Keratinocyte (primary cell): ENCODE measurements around the gene ZNF511. TPM values are rescaled to one million over a fixed set of nuclear protein-coding genes. Genes with fewer than 3 reads are reported as not detected.
"Not testable (repeated sequence)": the region's sequence is repeated elsewhere in the genome, so short reads cannot be mapped to it uniquely, and the experiment has no call there.

Experiments
- DNase-seq: peaks from one replicate; pipeline ENCODE4 v3.0.0-alpha.2; 2011; ENCODE audit warnings: low read depth, missing footprints, low spot score
- FAIRE-seq: peaks from 2 replicates; lab custom pipeline; 2011; peaks lifted over from hg19 to GRCh38; lab: Jason Lieb, UNC
- H2AFZ ChIP-seq: 2 replicates; pipeline ENCODE4 v1.6.0; 2012; ENCODE audit warnings: low read length, control low read depth, inconsistent platforms; ENCODE audit not compliant: control insufficient read depth
- H3K27ac ChIP-seq: 2 replicates; pipeline ENCODE4 v1.5.1; 2011; ENCODE audit warnings: low read length; ENCODE audit not compliant: control insufficient read depth, insufficient read depth
- H3K27me3 ChIP-seq: 3 replicates; pipeline ENCODE4 v1.6.0; 2011; ENCODE audit warnings: low read length; ENCODE audit not compliant: control insufficient read depth, insufficient read depth; ENCODE audit errors: extremely low read depth
- H3K36me3 ChIP-seq, 2 experiments: 2 replicates in 1 of 2; 3 replicates in 1 of 2; pipeline ENCODE4 v1.5.1; 2011; ENCODE audit warnings: low read length in 2 of 2, mild to moderate bottlenecking in 1 of 2; ENCODE audit not compliant: control insufficient read depth in 2 of 2, insufficient read depth in 2 of 2; ENCODE audit errors: extremely low read depth in 1 of 2
- H3K4me1 ChIP-seq: 3 replicates; pipeline ENCODE4 v1.5.1; 2011; ENCODE audit warnings: low read length; ENCODE audit not compliant: control insufficient read depth, insufficient read depth; ENCODE audit errors: extremely low read depth
- H3K4me2 ChIP-seq: 3 replicates; pipeline ENCODE4 v1.6.0; 2011; ENCODE audit warnings: low read depth, low read length; ENCODE audit not compliant: control insufficient read depth, insufficient read depth; ENCODE audit errors: extremely low read depth
- H3K4me3 ChIP-seq, 3 experiments: fragments of 200-600 bp in 1 of 3; sonication (generic) in 1 of 3; 2 replicates in 2 of 3; 3 replicates in 1 of 3; pipeline ENCODE4 v1.5.1; 2011 to 2016; ENCODE audit warnings: low read length in 3 of 3, mild to moderate bottlenecking in 3 of 3, control low read depth in 2 of 3, inconsistent platforms in 1 of 3, low read depth in 1 of 3, mixed read lengths in 1 of 3, mixed run types in 1 of 3, moderate library complexity in 1 of 3; ENCODE audit not compliant: control insufficient read depth in 2 of 3, insufficient read depth in 2 of 3; ENCODE audit errors: extremely low read depth in 1 of 3
- H3K79me2 ChIP-seq: 2 replicates; pipeline ENCODE4 v1.6.0; 2012; ENCODE audit warnings: low read length; ENCODE audit not compliant: control insufficient read depth, insufficient read depth
- H3K9ac ChIP-seq: 3 replicates; pipeline ENCODE4 v1.6.0; 2011; ENCODE audit warnings: low read length; ENCODE audit not compliant: control insufficient read depth, insufficient read depth; ENCODE audit errors: extremely low read depth
- H3K9me1 ChIP-seq: 3 replicates; pipeline ENCODE4 v1.6.0; 2011; ENCODE audit warnings: low read length; ENCODE audit not compliant: control insufficient read depth, insufficient read depth; ENCODE audit errors: extremely low read depth
- H3K9me3 ChIP-seq: 2 replicates; pipeline ENCODE4 v1.5.1; 2012; ENCODE audit warnings: low read depth, low read length; ENCODE audit not compliant: control insufficient read depth
- H4K20me1 ChIP-seq: 3 replicates; pipeline ENCODE4 v1.6.0; 2011; ENCODE audit warnings: low read length; ENCODE audit not compliant: control insufficient read depth, insufficient read depth; ENCODE audit errors: extremely low read depth
- EZH2 ChIP-seq: IDR thresholded peaks from one replicate; pipeline ENCODE4 v1.6.1; 2012; ENCODE audit warnings: inconsistent platforms, mild to moderate bottlenecking, low read length, moderate library complexity
- dilution Hi-C: fragments of 300-500 bp; cut with MboI; formaldehyde crosslinking; loops from one replicate; pipeline ENCODE4 v1.7.0; 2020; ENCODE audit warnings: low sequenced_read_pairs; ENCODE audit not compliant: extremely low pct_ligation_motif_present
- polyA plus RNA-seq, 5 experiments: library from polyadenylated mRNA; depleted of rRNA in 3 of 5; stranded (reverse) in 3 of 5; stranded (forward) in 1 of 5; unstranded in 1 of 5; fragments of >200 nt; gene quantifications; 1 replicate in 1 of 5; 2 replicates in 3 of 5; 3 replicates in 1 of 5; pipeline versions ENCODE4 v1.2.1 to v1.2.3, GENCODE V29; 2011 to 2012; ENCODE audit warnings: missing spikeins in 2 of 5, low read depth in 1 of 5, low replicate concordance in 1 of 5
- TF ChIP-seq, protein P1 (sequence below), 3 experiments: IDR thresholded peaks in 1 of 3; conservative IDR thresholded peaks in 1 of 3; optimal IDR thresholded peaks in 1 of 3; 2 replicates in 2 of 3; 3 replicates in 1 of 3; pipeline versions ENCODE3 to v1.5.1; 2011; ENCODE audit warnings: low read length in 3 of 3, mild to moderate bottlenecking in 3 of 3, moderate library complexity in 2 of 3, control low read depth in 1 of 3, inconsistent platforms in 1 of 3; ENCODE audit not compliant: insufficient read depth in 2 of 3; ENCODE audit errors: extremely low read depth in 1 of 3

ZNF511 gene
- polyA plus RNA-seq, 1 donor (not counting 4 experiments of a cell fraction or from before 2014, with no cell fraction given): 20.2 TPM

GRCh38 chr10:133316732-133317131 is 8.0 kb downstream of the ZNF511 start:
- Histone ChIP-seq H2AFZ (no peak overlapping the region), H3K4me2 (no peak overlapping the region), H3K9ac (no peak overlapping the region), H3K79me2 (no peaks in the 10 kb centered on the region), H3K9me3 (no peaks in the 10 kb centered on the region), H3K27me3 (peaks cover 3% of the 10 kb centered on the region), H4K20me1 (no peaks in the 10 kb centered on the region), H3K4me1 (no peaks in the 10 kb centered on the region), H3K27ac (no peak overlapping the region), H3K4me3 (no peak overlapping the region), H3K9me1 (no peaks in the 10 kb centered on the region), H3K36me3 (peaks cover 5 to 6% of the 10 kb centered on the region in 2 experiments)
- dilution Hi-C loops: no loop called here
- FAIRE-seq (no peak), DNase-seq (no peak)
- TF ChIP-seq, protein P1, sequence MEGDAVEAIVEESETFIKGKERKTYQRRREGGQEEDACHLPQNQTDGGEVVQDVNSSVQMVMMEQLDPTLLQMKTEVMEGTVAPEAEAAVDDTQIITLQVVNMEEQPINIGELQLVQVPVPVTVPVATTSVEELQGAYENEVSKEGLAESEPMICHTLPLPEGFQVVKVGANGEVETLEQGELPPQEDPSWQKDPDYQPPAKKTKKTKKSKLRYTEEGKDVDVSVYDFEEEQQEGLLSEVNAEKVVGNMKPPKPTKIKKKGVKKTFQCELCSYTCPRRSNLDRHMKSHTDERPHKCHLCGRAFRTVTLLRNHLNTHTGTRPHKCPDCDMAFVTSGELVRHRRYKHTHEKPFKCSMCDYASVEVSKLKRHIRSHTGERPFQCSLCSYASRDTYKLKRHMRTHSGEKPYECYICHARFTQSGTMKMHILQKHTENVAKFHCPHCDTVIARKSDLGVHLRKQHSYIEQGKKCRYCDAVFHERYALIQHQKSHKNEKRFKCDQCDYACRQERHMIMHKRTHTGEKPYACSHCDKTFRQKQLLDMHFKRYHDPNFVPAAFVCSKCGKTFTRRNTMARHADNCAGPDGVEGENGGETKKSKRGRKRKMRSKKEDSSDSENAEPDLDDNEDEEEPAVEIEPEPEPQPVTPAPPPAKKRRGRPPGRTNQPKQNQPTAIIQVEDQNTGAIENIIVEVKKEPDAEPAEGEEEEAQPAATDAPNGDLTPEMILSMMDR (optimal IDR thresholded peaks at IDR 0.05 in 1 of 3, IDR thresholded peaks at IDR 0.05 in 1 of 3, conservative IDR thresholded peaks at IDR 0.05 in 1 of 3; ENCODE audit: extremely low read depth in 1 of 3, insufficient read depth in 2 of 3, low read length in 3 of 3): no peak
- TF ChIP-seq EZH2: no peak

DNA sequence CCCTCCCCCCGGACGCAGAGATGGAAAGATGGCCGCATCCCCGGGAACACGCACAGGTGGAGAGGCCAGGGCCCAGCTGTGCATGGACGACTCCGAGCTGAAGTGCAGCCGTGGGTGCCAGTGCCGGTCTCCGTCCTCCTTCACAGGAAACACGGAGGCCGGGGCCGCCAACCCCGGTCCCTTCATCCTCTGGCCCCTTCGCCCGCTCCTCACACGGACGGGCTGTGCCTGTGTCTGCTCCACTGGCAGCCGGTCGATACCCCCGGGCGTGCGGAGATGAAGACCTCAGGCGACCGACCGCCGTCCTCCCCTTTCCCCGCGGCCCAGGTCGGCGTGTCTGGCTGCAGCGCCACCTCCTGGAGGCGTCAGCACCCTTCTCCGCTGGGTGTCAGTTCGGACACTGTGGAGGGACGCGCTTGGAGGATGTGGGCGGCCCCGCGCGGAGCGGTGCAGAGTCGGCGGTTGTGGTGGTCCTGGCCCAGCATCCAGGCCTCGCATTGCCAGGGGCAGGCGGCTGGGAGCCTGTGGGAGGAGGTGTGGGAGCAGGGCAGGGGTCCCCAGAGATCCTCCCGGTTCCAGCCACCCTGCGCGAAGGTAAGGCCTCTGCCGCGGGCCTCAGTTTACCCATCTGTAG is 9.9 kb downstream of the ZNF511 start:
- Histone ChIP-seq H3K4me2 (peak overlapping the region; percentile 77), H4K20me1 (no peaks in the 10 kb centered on the region), H2AFZ (peak overlapping the region; percentile 85), H3K9ac (no peak overlapping the region), H3K4me1 (no peaks in the 10 kb centered on the region), H3K36me3 (no peaks in the 10 kb centered on the region), H3K9me3 (no peaks in the 10 kb centered on the region), H3K4me3 (peak overlapping the region; percentile 35 to 44 (median 38)), H3K27me3 (peaks cover 3% of the 10 kb centered on the region), H3K79me2 (no peaks in the 10 kb centered on the region), H3K27ac (no peak overlapping the region), H3K9me1 (no peaks in the 10 kb centered on the region)
- FAIRE-seq: no peak
- dilution Hi-C loops: no loop called here
- DNase-seq: no peak
- TF ChIP-seq, protein P1 (optimal IDR thresholded peaks at IDR 0.05 in 1 of 3, IDR thresholded peaks at IDR 0.05 in 1 of 3, conservative IDR thresholded peaks at IDR 0.05 in 1 of 3; ENCODE audit: extremely low read depth in 1 of 3, insufficient read depth in 2 of 3, low read length in 3 of 3): peak; percentile 60 to 94 (median 93)
- TF ChIP-seq EZH2: no peak

DNA sequence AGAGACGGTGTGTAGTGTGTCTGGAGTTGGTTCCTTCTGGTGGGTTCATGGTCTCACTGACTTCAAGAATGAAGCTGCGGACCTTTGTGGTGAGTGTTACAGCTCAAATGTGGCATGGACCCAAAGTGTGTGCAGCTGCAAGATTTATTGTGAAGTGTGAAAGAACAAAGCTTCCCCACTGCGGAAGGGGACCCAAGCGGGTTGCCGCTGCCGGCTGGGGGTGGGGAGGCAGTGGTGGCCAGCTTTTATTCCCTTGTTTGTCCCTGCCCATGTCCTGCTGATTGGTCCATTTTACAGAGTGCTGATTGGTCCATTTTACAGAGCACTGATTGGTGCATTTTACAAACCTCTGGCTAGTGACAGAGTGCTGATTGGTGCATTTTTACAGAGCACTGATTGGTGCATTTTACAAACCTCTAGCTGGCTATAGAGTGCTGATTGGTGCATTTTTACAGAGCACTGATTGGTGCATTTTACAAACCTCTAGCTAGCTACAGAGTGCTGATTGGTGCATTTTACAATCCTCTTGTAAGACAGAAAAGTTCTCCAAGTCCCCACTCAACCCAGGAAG is 12.2 kb downstream of the ZNF511 start:
- H3K36me3 ChIP-seq, H3K27ac ChIP-seq, DNase-seq, H3K9me1 ChIP-seq, H3K9ac ChIP-seq, FAIRE-seq, H3K4me1 ChIP-seq, H3K4me2 ChIP-seq, H3K4me3 ChIP-seq, dilution Hi-C loops, H4K20me1 ChIP-seq, H3K9me3 ChIP-seq, H2AFZ ChIP-seq, H3K79me2 ChIP-seq: not testable (repeated sequence)
- peaks cover 16% of the 10 kb centered on the region for H3K27me3 ChIP-seq
